T-cell (primary cell): ENCODE data around the gene RPN2. TPM values are rescaled to one million over a fixed set of nuclear protein-coding genes. Genes with fewer than 3 reads are reported as not detected.

Source experiments
- ATAC-seq, 4 experiments: fragments of 200-7000 bp in 3 of 4; fragments of 150-1000 bp in 1 of 4; cut with Tn5 transposase; replicated peaks in 1 of 4; 1 replicate in 3 of 4; 2 replicates in 1 of 4; pipeline ENCODE4 v1.10.0; 2021; ENCODE audit warnings: moderate library complexity in 3 of 4, mild to moderate bottlenecking in 2 of 4, moderate number of reproducible peaks in 1 of 4
- CTCF ChIA-PET, 2 donors: fragments of 300-600 bp; sonication (Branson Sonifier 250); formaldehyde crosslinking; loops; one replicate each; lab custom pipeline; 2022; ENCODE audit warnings: antibody characterized with exemption in 2 of 2; lab: Charles Lee
- POLR2A ChIA-PET, 2 donors: fragments of 300-600 bp; sonication (Branson Sonifier 250); formaldehyde crosslinking; loops; one replicate each; lab custom pipeline; 2022; ENCODE audit warnings: antibody characterized with exemption in 2 of 2; lab: Charles Lee
- DNase-seq, 35 experiments: peaks; one replicate each; pipeline versions ENCODE4 v3.0.0 to v3.0.0-alpha.2; 2013 to 2023
- H3K27ac ChIP-seq: one replicate; pipeline ENCODE4 v1.5.1; 2013; ENCODE audit warnings: low read length
- H3K27me3 ChIP-seq, 2 experiments: replicated peaks in 1 of 2; 1 replicate in 1 of 2; 2 replicates in 1 of 2; pipeline versions ENCODE4 v1.6.1 to v1.7.0; 2013; ENCODE audit warnings: low read length in 1 of 2, mixed read lengths in 1 of 2; ENCODE audit not compliant: control insufficient read depth in 2 of 2, insufficient read depth in 2 of 2; ENCODE audit errors: extremely low read depth in 1 of 2
- H3K36me3 ChIP-seq, 2 donors: 1 replicate in 1 of 2; 2 replicates in 1 of 2; pipeline versions ENCODE4 v1.6.1 to v1.7.0; 2013; ENCODE audit warnings: low read length in 1 of 2; ENCODE audit not compliant: control insufficient read depth in 2 of 2, insufficient read depth in 1 of 2; ENCODE audit errors: extremely low read depth in 1 of 2
- H3K4me1 ChIP-seq, 2 experiments: 1 replicate in 1 of 2; 2 replicates in 1 of 2; pipeline versions ENCODE4 v1.6.1 to v1.7.0; 2013; ENCODE audit warnings: low read length in 2 of 2, mixed read lengths in 1 of 2; ENCODE audit not compliant: insufficient read depth in 2 of 2, control insufficient read depth in 1 of 2; ENCODE audit errors: extremely low read depth in 1 of 2
- H3K4me3 ChIP-seq, 2 donors: 1 replicate in 1 of 2; 2 replicates in 1 of 2; pipeline versions ENCODE4 v1.5.1 to v1.7.0; 2013; ENCODE audit warnings: mild to moderate bottlenecking in 2 of 2, low read length in 1 of 2, moderate library complexity in 1 of 2; ENCODE audit not compliant: control insufficient read depth in 1 of 2; ENCODE audit errors: extremely low read depth in 1 of 2
- H3K9me3 ChIP-seq: 2 replicates; pipeline ENCODE4 v1.7.0; 2013
- H3K27ac Mint-ChIP-seq, 2 donors: one replicate each; pipeline ENCODE4 v1.8.0; 2020 to 2021; ENCODE audit warnings: mild to moderate bottlenecking in 2 of 2, mixed read lengths in 2 of 2
- H3K27me3 Mint-ChIP-seq, 2 donors: one replicate each; pipeline ENCODE4 v1.8.0; 2021 to 2022; ENCODE audit warnings: mixed read lengths in 2 of 2
- H3K36me3 Mint-ChIP-seq: one replicate; pipeline ENCODE4 v1.8.0; 2021; ENCODE audit warnings: mixed read lengths
- H3K4me1 Mint-ChIP-seq, 3 donors: one replicate each; pipeline ENCODE4 v1.8.0; 2020 to 2022; ENCODE audit warnings: mixed read lengths in 3 of 3, mild to moderate bottlenecking in 1 of 3
- H3K4me3 Mint-ChIP-seq, 3 donors: one replicate each; pipeline ENCODE4 v1.8.0; 2020 to 2022; ENCODE audit warnings: mild to moderate bottlenecking in 3 of 3, mixed read lengths in 3 of 3, moderate library complexity in 3 of 3
- H3K9me3 Mint-ChIP-seq, 3 donors: one replicate each; pipeline ENCODE4 v1.8.0; 2020 to 2022; ENCODE audit warnings: mixed read lengths in 3 of 3
- WGBS: methylation state at CpG from one replicate; pipeline ENCODE4 v1.1.5; 2013; ENCODE audit warnings: missing lambda C conversion rate; ENCODE audit not compliant: insufficient coverage; 5-methylcytosine and 5-hydroxymethylcytosine counted together
- total RNA-seq, 35 experiments: library from RNA in 6 of 35; stranded (reverse) in 6 of 35; fragments of 120-200 nt in 1 of 35; gene quantifications; one replicate each; pipeline versions ENCODE4 v1.2.1 to v1.2.4 and lab custom pipeline; 2013 to 2026

The RPN2 gene
- total RNA-seq, 5 donors from 2014 or later (not counting 1 experiment from before 2014, with no cell fraction given), result 88.8 to 130 (median 121) TPM

DNA sequence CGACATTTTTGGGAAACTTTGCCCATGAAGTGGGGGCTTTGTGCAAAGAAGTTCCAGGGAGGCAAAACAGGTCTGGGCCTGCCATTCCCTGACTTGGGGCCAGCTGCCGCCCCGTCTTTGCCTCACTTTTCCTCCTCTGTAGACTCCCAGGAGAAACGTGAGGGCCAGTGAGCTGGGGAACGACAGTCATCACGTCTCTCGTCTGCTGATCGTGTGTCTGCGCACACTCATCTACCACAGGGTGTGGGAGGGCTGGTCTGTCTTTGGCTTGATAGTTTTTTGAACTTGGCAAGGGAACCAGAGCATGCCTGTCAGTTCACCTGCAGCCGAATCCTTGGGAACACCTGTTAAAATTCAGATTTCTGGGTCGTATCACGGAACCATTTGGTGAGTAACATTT, 74.0 kb downstream of the RPN2 start:
- Mint-ChIP-seq H3K27me3 (peaks cover 6% of the 10 kb centered on the region in 2 donors), H3K4me3 (no peak overlapping the region), H3K9me3 (peaks cover 0 to 5% (median 0%) of the 10 kb centered on the region in 3 donors), H3K4me1 (no peaks in the 10 kb centered on the region), H3K36me3 (peaks cover 4% of the 10 kb centered on the region), H3K27ac (no peak overlapping the region)
- Histone ChIP-seq H3K4me3 (no peak overlapping the region), H3K27me3 (peaks cover 0 to 14% of the 10 kb centered on the region in 2 experiments), H3K36me3 (no peaks in the 10 kb centered on the region), H3K9me3 (no peaks in the 10 kb centered on the region), H3K27ac (no peak overlapping the region), H3K4me1 (no peaks in the 10 kb centered on the region)
- no peak for ATAC-seq
- 100% methylated on average over 3 of the region's 12 CpGs for WGBS
- no peak for DNase-seq
- POLR2A ChIA-PET, result no interaction called here
- CTCF ChIA-PET, result interaction anchor here in 1 of 2 donors (0.6 kb wide), 1 partner anchor 1330 kb away, joined by 3 read pairs; no protein-coding TSS in a partner anchor

GRCh38 chr20:37254114-37254878, 75.2 kb downstream of the RPN2 start:
- no peaks in the 10 kb centered on the region for H3K9me3 ChIP-seq
- CTCF ChIA-PET, result no interaction called here
- Mint-ChIP-seq H3K4me3 (no peak overlapping the region), H3K27me3 (peaks cover 8% of the 10 kb centered on the region in 2 donors), H3K4me1 (no peaks in the 10 kb centered on the region), H3K36me3 (no peaks in the 10 kb centered on the region), H3K27ac (no peak overlapping the region), H3K9me3 (peaks cover 0 to 5% (median 0%) of the 10 kb centered on the region in 3 donors)
- DNase-seq (no peak), ATAC-seq (no peak)
- POLR2A ChIA-PET, result no interaction called here
- H3K4me3 ChIP-seq, result no peak overlapping the region
- no peaks in the 10 kb centered on the region for H3K4me1 ChIP-seq
- WGBS, result 86% methylated on average over 1 of the region's 7 CpGs
- no peaks in the 10 kb centered on the region for H3K36me3 ChIP-seq
- H3K27me3 ChIP-seq, result peaks cover 0 to 18% of the 10 kb centered on the region in 2 experiments
- H3K27ac ChIP-seq, result no peak overlapping the region

- Histone ChIP-seq H3K27me3 (peaks cover 0 to 20% of the 10 kb centered on the region in 2 experiments), H3K9me3 (no peaks in the 10 kb centered on the region), H3K4me1 (no peaks in the 10 kb centered on the region), H3K27ac (no peak overlapping the region), H3K4me3 (no peak overlapping the region), H3K36me3 (no peaks in the 10 kb centered on the region)
- Mint-ChIP-seq H3K9me3 (peaks cover 0 to 5% (median 0%) of the 10 kb centered on the region in 3 donors), H3K27me3 (peaks cover 13 to 19% of the 10 kb centered on the region in 2 donors), H3K4me1 (no peaks in the 10 kb centered on the region), H3K36me3 (no peaks in the 10 kb centered on the region), H3K4me3 (no peak overlapping the region), H3K27ac (no peak overlapping the region)
- ChIA-PET CTCF (no interaction called here), POLR2A (no interaction called here)
- ATAC-seq (no peak), DNase-seq (no peak)
- WGBS, result 97% methylated on average over 9 of the region's 11 CpGs
Measured at GRCh38 chr20:37256286-37256685, 77.2 kb downstream of the RPN2 start.

GRCh38 chr20:37257530-37257929, 78.4 kb downstream of the RPN2 start:
- Mint-ChIP-seq H3K36me3 (no peaks in the 10 kb centered on the region), H3K4me1 (no peaks in the 10 kb centered on the region), H3K4me3 (no peak overlapping the region), H3K27me3 (peaks cover 18 to 22% of the 10 kb centered on the region in 2 donors), H3K27ac (no peak overlapping the region), H3K9me3 (peaks cover 0 to 5% (median 0%) of the 10 kb centered on the region in 3 donors)
- no peak overlapping the region for H3K4me3 ChIP-seq
- H3K27me3 ChIP-seq, result peaks cover 0 to 28% of the 10 kb centered on the region in 2 experiments
- ATAC-seq, result no peak
- no peaks in the 10 kb centered on the region for H3K36me3 ChIP-seq
- POLR2A ChIA-PET, result no interaction called here
- CTCF ChIA-PET, result no interaction called here
- H3K4me1 ChIP-seq, result no peaks in the 10 kb centered on the region
- no peak for DNase-seq
- no peaks in the 10 kb centered on the region for H3K9me3 ChIP-seq
- no CpG with 5 or more reads among the region's 2 CpGs for WGBS
- H3K27ac ChIP-seq, result no peak overlapping the region

DNA sequence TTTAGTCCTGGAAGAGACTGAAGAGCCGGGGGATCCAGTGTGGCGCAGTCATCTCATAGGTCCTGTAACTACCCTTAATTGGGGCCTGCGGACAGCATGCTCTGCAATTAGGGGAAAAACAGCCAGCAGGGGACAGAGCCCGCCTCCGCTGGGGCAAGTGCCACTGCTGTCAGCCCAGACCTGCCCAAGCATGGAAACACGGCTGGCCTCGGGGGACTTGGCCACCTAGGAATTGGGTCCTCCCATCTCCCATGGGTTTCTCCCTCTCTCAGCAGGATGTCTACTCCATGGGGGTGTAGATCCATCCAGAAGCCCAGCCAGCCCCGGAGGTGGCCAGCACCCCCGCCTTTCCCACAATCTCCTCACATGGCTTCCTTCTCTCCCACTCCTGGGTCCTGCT, 78.9 kb downstream of the RPN2 start:
- DNase-seq (no peak), ATAC-seq (no peak)
- 90% methylated on average over 9 of the region's 9 CpGs for WGBS
- no peak overlapping the region for H3K4me3 ChIP-seq
- no peaks in the 10 kb centered on the region for H3K36me3 Mint-ChIP-seq
- no peaks in the 10 kb centered on the region for H3K4me1 Mint-ChIP-seq
- no peak overlapping the region for H3K4me3 Mint-ChIP-seq
- CTCF ChIA-PET, result no interaction called here
- no peak overlapping the region for H3K27ac Mint-ChIP-seq
- H3K4me1 ChIP-seq, result no peaks in the 10 kb centered on the region
- no peaks in the 10 kb centered on the region for H3K36me3 ChIP-seq
- H3K9me3 ChIP-seq, result no peaks in the 10 kb centered on the region
- H3K27ac ChIP-seq, result no peak overlapping the region
- peaks cover 20 to 23% of the 10 kb centered on the region in 2 donors for H3K27me3 Mint-ChIP-seq
- POLR2A ChIA-PET, result no interaction called here
- H3K27me3 ChIP-seq, result peaks cover 0 to 30% of the 10 kb centered on the region in 2 experiments
- peaks cover 0 to 5% (median 0%) of the 10 kb centered on the region in 3 donors for H3K9me3 Mint-ChIP-seq

DNA sequence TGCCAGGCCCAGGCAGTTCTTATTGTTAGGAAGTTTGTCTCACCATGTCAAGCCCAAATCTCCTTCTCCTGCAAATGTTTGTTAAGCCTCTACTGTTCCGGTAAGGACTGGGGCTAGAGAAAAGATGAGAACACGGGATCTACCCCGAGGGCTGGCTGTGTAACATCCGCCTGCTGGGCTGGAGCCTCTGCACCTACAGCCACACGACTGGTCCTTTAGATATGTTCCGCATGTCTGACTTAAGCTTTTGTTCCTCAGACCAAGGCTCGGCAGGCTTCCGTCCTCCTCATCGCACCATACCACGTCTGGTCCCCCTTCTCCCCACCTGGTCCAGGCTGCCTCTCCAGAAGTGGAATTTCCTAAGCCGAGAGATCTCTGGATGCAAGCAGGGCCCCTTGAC, 79.9 kb downstream of the RPN2 start:
- no peak overlapping the region for H3K27ac Mint-ChIP-seq
- no peak overlapping the region for H3K27ac ChIP-seq
- CTCF ChIA-PET, result no interaction called here
- ATAC-seq (no peak), DNase-seq (no peak)
- peaks cover 0 to 26% of the 10 kb centered on the region in 2 experiments for H3K27me3 ChIP-seq
- no peaks in the 10 kb centered on the region for H3K9me3 ChIP-seq
- H3K4me1 Mint-ChIP-seq, result no peaks in the 10 kb centered on the region
- H3K4me3 ChIP-seq, result no peak overlapping the region
- POLR2A ChIA-PET, result no interaction called here
- no peaks in the 10 kb centered on the region for H3K36me3 ChIP-seq
- H3K9me3 Mint-ChIP-seq, result peaks cover 0 to 5% (median 0%) of the 10 kb centered on the region in 3 donors
- no peak overlapping the region for H3K4me3 Mint-ChIP-seq
- no peaks in the 10 kb centered on the region for H3K36me3 Mint-ChIP-seq
- WGBS, result 81% methylated on average over 11 of the region's 11 CpGs
- H3K4me1 ChIP-seq, result no peaks in the 10 kb centered on the region
- peaks cover 20 to 23% of the 10 kb centered on the region in 2 donors for H3K27me3 Mint-ChIP-seq
